Loucy (cell line): ENCODE data around the gene SPSB1.

Source experiments
- H2AFZ ChIP-seq: fragments of 200-600 bp; sonication (generic); 2 replicates; pipeline ENCODE4 v1.6.0; 2016; ENCODE audit warnings: antibody characterized with exemption, mild to moderate bottlenecking, low read length, moderate library complexity
- H3F3A ChIP-seq: fragments of 200-600 bp; 2 replicates; pipeline ENCODE4 v1.6.0; 2016; ENCODE audit warnings: antibody characterized with exemption, low read depth, mild to moderate bottlenecking
- H3K27me3 ChIP-seq: fragments of 200-600 bp; sonication (generic); 2 replicates; pipeline ENCODE4 v1.6.1; 2014; ENCODE audit warnings: low read length, mild to moderate bottlenecking; ENCODE audit not compliant: insufficient read depth, poor library complexity, severe bottlenecking
- H3K36me3 ChIP-seq: fragments of 200-600 bp; sonication (generic); 2 replicates; pipeline ENCODE4 v1.6.1; 2016; ENCODE audit warnings: low read length; ENCODE audit not compliant: insufficient read depth
- H3K4me1 ChIP-seq: fragments of 200-600 bp; sonication (generic); 2 replicates; pipeline ENCODE4 v1.5.1; 2014; ENCODE audit warnings: low read length, mild to moderate bottlenecking; ENCODE audit not compliant: insufficient read depth, poor library complexity, severe bottlenecking
- H3K4me2 ChIP-seq: fragments of 200-600 bp; sonication (generic); 2 replicates; pipeline ENCODE4 v1.6.0; 2014; ENCODE audit warnings: antibody characterized with exemption, low read length, low read depth, mild to moderate bottlenecking; ENCODE audit not compliant: poor library complexity, severe bottlenecking
- H3K4me3 ChIP-seq: fragments of 200-600 bp; sonication (generic); 2 replicates; pipeline ENCODE4 v1.5.1; 2014; ENCODE audit warnings: low read length, mild to moderate bottlenecking, mixed read lengths; ENCODE audit not compliant: poor library complexity, severe bottlenecking
- H3K79me2 ChIP-seq: fragments of 200-600 bp; sonication (generic); 2 replicates; pipeline ENCODE4 v1.6.1; 2014; ENCODE audit warnings: low read length; ENCODE audit not compliant: insufficient read depth
- H3K9ac ChIP-seq: fragments of 200-600 bp; sonication (generic); 2 replicates; pipeline ENCODE4 v1.6.0; 2014; ENCODE audit warnings: mild to moderate bottlenecking, low read depth, low read length, moderate library complexity; ENCODE audit not compliant: poor library complexity, severe bottlenecking
- H3K9me2 ChIP-seq: fragments of 200-600 bp; sonication (generic); replicated peaks from 2 replicates; pipeline ENCODE4 v1.6.1; 2016; ENCODE audit warnings: low read depth, low read length, mixed read lengths
- H3K9me3 ChIP-seq: fragments of 200-600 bp; sonication (generic); 2 replicates; pipeline ENCODE4 v1.6.1; 2014; ENCODE audit warnings: mild to moderate bottlenecking, antibody characterized with exemption, low read length, low read depth; ENCODE audit not compliant: insufficient read depth
- H4K20me1 ChIP-seq: fragments of 200-600 bp; sonication (generic); 2 replicates; pipeline ENCODE4 v1.6.0; 2014; ENCODE audit warnings: antibody characterized with exemption, low read length, mild to moderate bottlenecking; ENCODE audit not compliant: insufficient read depth, poor library complexity, severe bottlenecking
- EZH2phosphoT487 ChIP-seq: fragments of 200-600 bp; IDR thresholded peaks from 2 replicates; pipeline ENCODE4 v1.6.1; 2018; ENCODE audit warnings: antibody characterized with exemption, mild to moderate bottlenecking, moderate library complexity, borderline replicate concordance
- TF ChIP-seq, protein P1 (sequence below): fragments of 200-600 bp; sonication (generic); conservative IDR thresholded peaks from 2 replicates; pipeline ENCODE4 v1.5.1; 2014; ENCODE audit warnings: mild to moderate bottlenecking, antibody characterized with exemption, low read length

The SPSB1 gene

DNA sequence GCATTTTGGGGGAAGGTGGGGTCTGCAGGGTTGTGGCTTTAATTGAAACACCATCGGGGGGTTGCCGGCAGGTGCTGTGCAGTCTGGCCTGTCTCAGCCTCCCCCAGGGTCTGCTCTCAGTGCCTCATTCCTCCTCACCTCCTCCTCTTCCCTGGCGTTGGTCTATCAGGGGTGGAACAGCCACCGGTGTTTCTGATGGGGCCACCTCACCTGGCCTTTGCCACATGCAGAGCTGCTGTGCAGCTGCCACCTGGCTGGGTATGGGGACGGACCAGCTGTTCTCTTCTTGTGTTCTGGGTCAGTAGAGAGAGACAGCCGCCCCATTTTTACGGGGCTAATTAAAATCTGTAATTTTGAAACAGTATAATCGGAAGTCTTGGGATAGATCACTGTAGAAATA is 53.9 kb downstream of the SPSB1 start:
- Histone ChIP-seq H2AFZ (no peak overlapping the region), H3K4me3 (no peak overlapping the region), H3K9ac (no peak overlapping the region), H3K36me3 (peaks cover 24% of the 10 kb centered on the region; the same call in 1 of the 2 replicates), H3K4me2 (no peak overlapping the region), H4K20me1 (peaks cover 65% of the 10 kb centered on the region), H3K27me3 (no peaks in the 10 kb centered on the region), H3F3A (no peaks in the 10 kb centered on the region), H3K9me2 (no peaks in the 10 kb centered on the region), H3K9me3 (no peaks in the 10 kb centered on the region), H3K79me2 (peaks cover 100% of the 10 kb centered on the region), H3K4me1 (peaks cover 4% of the 10 kb centered on the region)
- TF ChIP-seq EZH2phosphoT487, result no peak
- TF ChIP-seq, protein P1, sequence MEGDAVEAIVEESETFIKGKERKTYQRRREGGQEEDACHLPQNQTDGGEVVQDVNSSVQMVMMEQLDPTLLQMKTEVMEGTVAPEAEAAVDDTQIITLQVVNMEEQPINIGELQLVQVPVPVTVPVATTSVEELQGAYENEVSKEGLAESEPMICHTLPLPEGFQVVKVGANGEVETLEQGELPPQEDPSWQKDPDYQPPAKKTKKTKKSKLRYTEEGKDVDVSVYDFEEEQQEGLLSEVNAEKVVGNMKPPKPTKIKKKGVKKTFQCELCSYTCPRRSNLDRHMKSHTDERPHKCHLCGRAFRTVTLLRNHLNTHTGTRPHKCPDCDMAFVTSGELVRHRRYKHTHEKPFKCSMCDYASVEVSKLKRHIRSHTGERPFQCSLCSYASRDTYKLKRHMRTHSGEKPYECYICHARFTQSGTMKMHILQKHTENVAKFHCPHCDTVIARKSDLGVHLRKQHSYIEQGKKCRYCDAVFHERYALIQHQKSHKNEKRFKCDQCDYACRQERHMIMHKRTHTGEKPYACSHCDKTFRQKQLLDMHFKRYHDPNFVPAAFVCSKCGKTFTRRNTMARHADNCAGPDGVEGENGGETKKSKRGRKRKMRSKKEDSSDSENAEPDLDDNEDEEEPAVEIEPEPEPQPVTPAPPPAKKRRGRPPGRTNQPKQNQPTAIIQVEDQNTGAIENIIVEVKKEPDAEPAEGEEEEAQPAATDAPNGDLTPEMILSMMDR, result no peak

- Histone ChIP-seq H3K27me3 (no peaks in the 10 kb centered on the region), H3K4me1 (peaks cover 4% of the 10 kb centered on the region), H3K4me2 (no peak overlapping the region)
Measured at GRCh38 chr1:9347095-9347850, 54.6 kb downstream of the SPSB1 start.

DNA sequence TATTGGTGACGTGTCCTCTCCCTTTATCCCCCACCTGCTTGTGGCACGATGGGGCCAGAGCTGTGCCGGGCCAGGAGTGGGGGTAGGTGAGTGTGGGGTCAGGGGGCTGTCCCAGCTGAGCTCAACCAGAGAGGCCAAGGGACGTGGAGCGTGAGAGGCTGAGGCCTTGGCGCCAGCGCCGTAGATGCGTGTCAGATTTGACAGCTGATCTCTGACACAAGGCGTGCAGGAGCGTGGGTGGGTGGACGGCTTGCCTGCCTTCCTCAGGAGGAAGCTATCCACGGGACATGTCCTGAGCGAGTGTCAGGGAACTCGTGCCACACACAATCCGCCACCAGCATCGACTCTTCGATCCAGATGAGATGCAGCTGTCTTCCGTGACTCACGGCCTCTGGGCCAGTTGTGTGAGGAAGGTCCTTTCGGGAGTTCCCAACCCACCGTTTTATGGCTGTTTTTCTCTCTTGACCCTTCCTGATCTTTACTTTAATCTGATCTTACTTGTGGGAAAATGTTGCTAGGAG is 56.7 kb downstream of the SPSB1 start:
- H3K79me2 ChIP-seq, result peaks cover 98% of the 10 kb centered on the region
- no peak overlapping the region for H3K4me3 ChIP-seq
- H3K9ac ChIP-seq, result no peak overlapping the region
- peaks cover 69% of the 10 kb centered on the region for H4K20me1 ChIP-seq
- H3K36me3 ChIP-seq, result peaks cover 14% of the 10 kb centered on the region; the same call in 1 of the 2 replicates
- H2AFZ ChIP-seq, result no peak overlapping the region
- peaks cover 4% of the 10 kb centered on the region for H3K4me1 ChIP-seq
- no peak overlapping the region for H3K4me2 ChIP-seq
- no peaks in the 10 kb centered on the region for H3K9me2 ChIP-seq
- no peaks in the 10 kb centered on the region for H3F3A ChIP-seq
- H3K9me3 ChIP-seq, result no peaks in the 10 kb centered on the region
- H3K27me3 ChIP-seq, result no peaks in the 10 kb centered on the region
- no peak for TF ChIP-seq EZH2phosphoT487
- TF ChIP-seq, protein P1, result no peak

More at GRCh38 chr1:9347095-9347850, 54.6 kb downstream of the SPSB1 start:
- Histone ChIP-seq H3K9me2 (no peaks in the 10 kb centered on the region), H3K4me3 (no peak overlapping the region), H3K9ac (no peak overlapping the region), H2AFZ (no peak overlapping the region), H3K36me3 (peaks cover 24% of the 10 kb centered on the region; the same call in 1 of the 2 replicates), H3K79me2 (peaks cover 100% of the 10 kb centered on the region), H3K9me3 (no peaks in the 10 kb centered on the region), H3F3A (no peaks in the 10 kb centered on the region), H4K20me1 (peaks cover 71% of the 10 kb centered on the region)
- TF ChIP-seq EZH2phosphoT487, result no peak
- TF ChIP-seq, protein P1, result no peak
